Measurements from ENCODE around the gene HERC6. TPM values are rescaled to one million over a fixed set of nuclear protein-coding genes. Genes with fewer than 3 reads are reported as not detected.

Gene HERC6
- polyA plus RNA-seq, 1 donor from 2014 or later = 0.33 TPM

DNA sequence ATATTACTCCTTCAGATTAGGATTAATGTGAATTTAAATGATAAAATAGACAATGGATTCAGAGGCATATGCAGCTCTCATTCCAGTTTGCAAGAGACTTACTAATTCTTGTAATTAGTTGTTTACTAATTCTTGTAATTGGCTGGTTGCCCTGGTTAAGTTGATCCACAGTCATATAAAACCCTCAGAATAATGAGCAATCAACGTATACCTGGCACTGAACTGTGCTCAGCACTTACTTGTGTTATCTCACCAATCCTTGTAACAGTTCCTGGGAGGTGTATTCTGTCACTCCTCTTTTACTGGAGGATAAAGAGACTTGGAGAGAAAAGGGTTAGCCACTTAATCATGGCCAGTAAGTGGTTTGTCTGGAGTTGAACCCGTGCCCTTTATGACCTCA lies 88.7 kb downstream of the HERC6 start:
- Histone ChIP-seq H3K27ac (ENCODE audit: low read length) (no peak overlapping the region), H3K9ac (ENCODE audit: low read length) (no peak overlapping the region), H3K79me2 (replicated peaks; ENCODE audit: insufficient read depth, low read length) (no peaks in the 10 kb centered on the region), H3K36me3 (ENCODE audit: insufficient read depth, low read length) (no peaks in the 10 kb centered on the region), H3K4me3 (ENCODE audit: low read length) (no peak overlapping the region), H4K20me1 (ENCODE audit: insufficient read depth) (no peaks in the 10 kb centered on the region), H3K9me2 (ENCODE audit: insufficient read depth, low read length) (no peaks in the 10 kb centered on the region), H2AFZ (ENCODE audit: low read depth, low read length) (no peak overlapping the region), H3K27me3 (ENCODE audit: insufficient read depth, low read depth, low read length) (no peaks in the 10 kb centered on the region), H3F3A (ENCODE audit: insufficient read depth, low read length, poor library complexity, severe bottlenecking) (no peaks in the 10 kb centered on the region), H3K4me2 (ENCODE audit: low read length) (no peak overlapping the region), H3K9me3 (ENCODE audit: low read length) (no peaks in the 10 kb centered on the region)
- TF ChIP-seq MXI1 (conservative IDR thresholded peaks at IDR 0.05; ENCODE audit: poor library complexity, severe bottlenecking) (no peak), POLR2AphosphoS5 (IDR thresholded peaks at IDR 0.05) (no peak), EZH2 (IDR thresholded peaks at IDR 0.05; ENCODE audit: borderline replicate concordance, insufficient read depth, low read length, poor library complexity, severe bottlenecking) (no peak), EP300 (conservative IDR thresholded peaks at IDR 0.05; ENCODE audit: poor library complexity, severe bottlenecking) (no peak), SMC3 (conservative IDR thresholded peaks at IDR 0.05; ENCODE audit: poor library complexity) (no peak), TAF1 (IDR thresholded peaks at IDR 0.05; ENCODE audit: low read depth) (no peak), RAD21 (conservative IDR thresholded peaks at IDR 0.05) (no peak), CTCF (IDR thresholded peaks at IDR 0.05; ENCODE audit: poor library complexity, severe bottlenecking) (no peak), REST (IDR thresholded peaks at IDR 0.05; ENCODE audit: borderline replicate concordance) (no peak)

DNA sequence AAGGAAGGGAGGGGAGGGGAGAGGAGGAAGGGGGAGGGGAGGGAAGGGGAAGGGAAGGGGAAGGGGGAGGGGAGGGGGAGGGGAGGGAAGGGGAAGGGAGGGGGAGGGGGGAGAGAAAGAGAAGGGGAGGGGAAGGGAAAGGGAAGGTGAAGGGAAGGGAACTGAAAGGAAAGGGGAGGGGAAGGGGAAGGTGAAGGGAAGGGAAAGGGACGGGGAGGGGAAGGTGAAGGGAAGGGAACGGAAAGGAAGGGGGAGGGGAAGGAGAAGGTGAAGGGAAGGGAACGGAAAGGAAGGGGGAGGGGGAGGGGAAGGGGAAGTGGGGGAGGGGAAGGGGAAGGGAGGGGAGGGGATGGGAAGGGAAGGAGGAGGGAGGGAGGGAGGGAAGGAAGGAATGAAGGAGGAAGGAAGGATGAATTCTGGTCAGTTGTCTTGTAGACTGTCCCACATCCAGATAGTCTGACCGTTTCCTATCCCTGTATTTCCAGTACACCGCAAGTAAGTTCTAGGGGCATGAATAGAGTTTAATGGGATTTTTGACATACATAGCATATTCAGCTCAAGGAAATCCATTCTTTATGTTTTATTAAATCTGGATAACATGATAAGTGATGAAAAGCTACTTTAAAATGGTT lies 98.7 kb downstream of the HERC6 start:
- H3K9me2 ChIP-seq (ENCODE audit: insufficient read depth, low read length) = no peaks in the 10 kb centered on the region
- H3F3A ChIP-seq (ENCODE audit: insufficient read depth, low read length, poor library complexity, severe bottlenecking) = no peaks in the 10 kb centered on the region
- no peak for TF ChIP-seq CTCF (IDR thresholded peaks at IDR 0.05; ENCODE audit: poor library complexity, severe bottlenecking)
- H3K4me2 ChIP-seq (ENCODE audit: low read length) = no peak overlapping the region
- H2AFZ ChIP-seq (ENCODE audit: low read depth, low read length) = no peak overlapping the region
- no peaks in the 10 kb centered on the region for H3K36me3 ChIP-seq (ENCODE audit: insufficient read depth, low read length)
- no peak overlapping the region for H3K9ac ChIP-seq (ENCODE audit: low read length)
- H3K79me2 ChIP-seq (replicated peaks; ENCODE audit: insufficient read depth, low read length) = no peaks in the 10 kb centered on the region
- H3K27ac ChIP-seq (ENCODE audit: low read length) = no peak overlapping the region
- H3K27me3 ChIP-seq (ENCODE audit: insufficient read depth, low read depth, low read length) = no peaks in the 10 kb centered on the region
- no peaks in the 10 kb centered on the region for H3K9me3 ChIP-seq (ENCODE audit: low read length)
- H4K20me1 ChIP-seq (ENCODE audit: insufficient read depth) = no peaks in the 10 kb centered on the region
- H3K4me3 ChIP-seq (ENCODE audit: low read length) = no peak overlapping the region

All from neural cell (in vitro differentiated cells).